Naive thymus-derived CD8-positive, alpha-beta T cell (primary cell): Measurements from ENCODE around the gene GABRR3. TPM values are rescaled to one million over a fixed set of nuclear protein-coding genes. Genes with fewer than 3 reads are reported as not detected.

ENCODE experiments used
- ATAC-seq, 2 donors: fragments of 150-1000 bp; cut with Tn5 transposase in 1 of 2; sonication (Bioruptor Pico), chemical (Tn5 transposase) in 1 of 2; 1 replicate in 1 of 2; 2 replicates in 1 of 2; pipeline ENCODE4 v1.10.0; 2021; ENCODE audit warnings: mild to moderate bottlenecking in 2 of 2, moderate library complexity in 2 of 2
- POLR2A ChIA-PET: fragments of 350-600 bp; sonication (Branson Sonifier 250); formaldehyde crosslinking; loops from one replicate; lab custom pipeline; 2021; ENCODE audit warnings: antibody characterized with exemption; lab: Charles Lee
- DNase-seq, 10 donors: peaks; one replicate each; pipeline versions ENCODE4 v3.0.0 to v3.0.0-alpha.2; 2020 to 2022
- H3K27ac Mint-ChIP-seq, 10 donors: one replicate each; pipeline ENCODE4 v1.8.0; 2020 to 2022; ENCODE audit warnings: mild to moderate bottlenecking in 10 of 10, mixed read lengths in 10 of 10, moderate library complexity in 4 of 10, inconsistent platforms in 1 of 10
- H3K27me3 Mint-ChIP-seq, 5 donors: one replicate each; pipeline ENCODE4 v1.8.0; 2021 to 2022; ENCODE audit warnings: mixed read lengths in 5 of 5
- H3K36me3 Mint-ChIP-seq, 3 donors: one replicate each; pipeline ENCODE4 v1.8.0; 2020 to 2022; ENCODE audit warnings: mixed read lengths in 3 of 3, mild to moderate bottlenecking in 2 of 3, inconsistent platforms in 1 of 3
- H3K4me1 Mint-ChIP-seq, 4 donors: one replicate each; pipeline ENCODE4 v1.8.0; 2021 to 2022; ENCODE audit warnings: mixed read lengths in 4 of 4
- H3K4me3 Mint-ChIP-seq, 10 donors: one replicate each; pipeline ENCODE4 v1.8.0; 2020 to 2022; ENCODE audit warnings: mild to moderate bottlenecking in 10 of 10, mixed read lengths in 10 of 10, moderate library complexity in 6 of 10, inconsistent platforms in 1 of 10
- H3K9me3 Mint-ChIP-seq, 9 donors: one replicate each; pipeline ENCODE4 v1.8.0; 2020 to 2022; ENCODE audit warnings: mixed read lengths in 9 of 9, mild to moderate bottlenecking in 3 of 9, inconsistent platforms in 1 of 9, moderate library complexity in 1 of 9
- polyA plus RNA-seq, 3 donors: library from polyadenylated mRNA; unstranded; fragments of 300-500 nt; fragmentation: Illumina TruSeq; gene quantifications; one replicate each; pipeline ENCODE4 v1.2.3, GENCODE V29; 2021
- total RNA-seq, 8 experiments: library from RNA in 2 of 8; stranded (reverse) in 2 of 8; gene quantifications; one replicate each; pipeline ENCODE4 v1.2.3 and lab custom pipeline; 2021 to 2026

The GABRR3 gene
- total and polyA plus RNA-seq, 5 experiments from 2014 or later = not detected

GRCh38 chr3:97958396-97958795 lies 76.7 kb downstream of the GABRR3 start:
- Mint-ChIP-seq H3K4me3 (no peak overlapping the region), H3K27ac (no peak overlapping the region), H3K27me3 (no peaks in the 10 kb centered on the region), H3K36me3 (peaks cover 4 to 85% (median 35%) of the 10 kb centered on the region in 3 donors), H3K9me3 (no peaks in the 10 kb centered on the region), H3K4me1 (peaks cover 11 to 22% (median 19%) of the 10 kb centered on the region in 4 donors)
- POLR2A ChIA-PET = no interaction called here
- ATAC-seq (no peak), DNase-seq (no peak)

- Mint-ChIP-seq H3K9me3 (no peaks in the 10 kb centered on the region), H3K4me1 (peaks cover 11 to 17% (median 16%) of the 10 kb centered on the region in 4 donors), H3K27me3 (no peaks in the 10 kb centered on the region), H3K27ac (no peak overlapping the region), H3K4me3 (no peak overlapping the region), H3K36me3 (peaks cover 4 to 89% (median 40%) of the 10 kb centered on the region in 3 donors)
- POLR2A ChIA-PET = no interaction called here
- DNase-seq (no peak), ATAC-seq (no peak)
Observed at GRCh38 chr3:97957617-97958311, 77.4 kb downstream of the GABRR3 start.

GRCh38 chr3:97956051-97956450 lies 79.1 kb downstream of the GABRR3 start:
- no peak overlapping the region for H3K4me3 Mint-ChIP-seq
- H3K36me3 Mint-ChIP-seq = peaks cover under 1 to 90% (median 40%) of the 10 kb centered on the region in 3 donors

GRCh38 chr3:97954228-97954827 lies 80.8 kb downstream of the GABRR3 start:
- POLR2A ChIA-PET = interaction anchor here (1.4 kb wide), 1 partner anchor 17 kb away, joined by 4 read pairs; no protein-coding TSS in a partner anchor

More at GRCh38 chr3:97956051-97956450, 79.1 kb downstream of the GABRR3 start:
- POLR2A ChIA-PET = no interaction called here
- H3K27ac Mint-ChIP-seq = peak overlapping the region in 2 of 10 donors; percentile 49 to 70
- H3K27me3 Mint-ChIP-seq = no peaks in the 10 kb centered on the region
- ATAC-seq (no peak), DNase-seq (no peak)
- H3K4me1 Mint-ChIP-seq = peaks cover 0 to 6% (median 0%) of the 10 kb centered on the region in 4 donors
- H3K9me3 Mint-ChIP-seq = no peaks in the 10 kb centered on the region

GRCh38 chr3:97952872-97953271 lies 82.2 kb downstream of the GABRR3 start:
- ATAC-seq = no peak
- Mint-ChIP-seq H3K27me3 (no peaks in the 10 kb centered on the region), H3K4me1 (peaks cover 0 to 6% (median 2%) of the 10 kb centered on the region in 4 donors), H3K4me3 (no peak overlapping the region), H3K36me3 (peaks cover 16 to 91% (median 48%) of the 10 kb centered on the region in 3 donors), H3K9me3 (no peaks in the 10 kb centered on the region), H3K27ac (peak overlapping the region in 2 of 10 donors; percentile 70 to 87)
- POLR2A ChIA-PET = no interaction called here
- no peak for DNase-seq

More at GRCh38 chr3:97954228-97954827, 80.8 kb downstream of the GABRR3 start:
- Mint-ChIP-seq H3K36me3 (peaks cover 9 to 91% (median 44%) of the 10 kb centered on the region in 3 donors), H3K9me3 (no peaks in the 10 kb centered on the region), H3K27ac (peak overlapping the region in 1 of 10 donors; percentile 43), H3K27me3 (no peaks in the 10 kb centered on the region), H3K4me1 (peaks cover 0 to 6% (median 2%) of the 10 kb centered on the region in 4 donors), H3K4me3 (no peak overlapping the region)
- DNase-seq (no peak), ATAC-seq (no peak)

- H3K4me1 Mint-ChIP-seq = peaks cover 0 to 6% (median 2%) of the 10 kb centered on the region in 4 donors
- H3K27me3 Mint-ChIP-seq = no peaks in the 10 kb centered on the region
- H3K9me3 Mint-ChIP-seq = no peaks in the 10 kb centered on the region
- H3K36me3 Mint-ChIP-seq = peaks cover 16 to 90% (median 48%) of the 10 kb centered on the region in 3 donors
- DNase-seq (no peak), ATAC-seq (no peak)
- POLR2A ChIA-PET = no interaction called here
- H3K4me3 Mint-ChIP-seq = no peak overlapping the region
- peak overlapping the region in 1 of 10 donors; percentile 88 for H3K27ac Mint-ChIP-seq
Observed at GRCh38 chr3:97952280-97952679, 82.8 kb downstream of the GABRR3 start.

- DNase-seq (no peak), ATAC-seq (no peak)
- H3K27ac Mint-ChIP-seq = no peak overlapping the region
- H3K9me3 Mint-ChIP-seq = no peaks in the 10 kb centered on the region
- H3K4me1 Mint-ChIP-seq = peaks cover 0 to 5% (median 2%) of the 10 kb centered on the region in 4 donors
- H3K4me3 Mint-ChIP-seq = no peak overlapping the region
- H3K27me3 Mint-ChIP-seq = no peaks in the 10 kb centered on the region
- H3K36me3 Mint-ChIP-seq = peaks cover 21 to 93% (median 57%) of the 10 kb centered on the region in 3 donors
- POLR2A ChIA-PET = no interaction called here
Observed at GRCh38 chr3:97950360-97950759, 84.8 kb downstream of the GABRR3 start.

GRCh38 chr3:97949743-97950142 lies 85.4 kb downstream of the GABRR3 start:
- no peak for ATAC-seq
- H3K4me3 Mint-ChIP-seq = no peak overlapping the region
- peaks cover 0 to 4% (median 1%) of the 10 kb centered on the region in 4 donors for H3K4me1 Mint-ChIP-seq
- POLR2A ChIA-PET = no interaction called here
- no peak for DNase-seq
- H3K27me3 Mint-ChIP-seq = no peaks in the 10 kb centered on the region
- H3K9me3 Mint-ChIP-seq = no peaks in the 10 kb centered on the region
- H3K36me3 Mint-ChIP-seq = peaks cover 21 to 93% (median 57%) of the 10 kb centered on the region in 3 donors
- H3K27ac Mint-ChIP-seq = peak overlapping the region in 3 of 10 donors; percentile 5 to 49 (median 19)

GRCh38 chr3:97949110-97949485 lies 86.0 kb downstream of the GABRR3 start:
- POLR2A ChIA-PET = no interaction called here
- peaks cover 0 to 4% (median under 1%) of the 10 kb centered on the region in 4 donors for H3K4me1 Mint-ChIP-seq
- H3K27me3 Mint-ChIP-seq = no peaks in the 10 kb centered on the region
- peaks cover 21 to 89% (median 54%) of the 10 kb centered on the region in 3 donors for H3K36me3 Mint-ChIP-seq
- H3K27ac Mint-ChIP-seq = peak overlapping the region in 3 of 10 donors; percentile 35 to 77 (median 63)
- H3K9me3 Mint-ChIP-seq = no peaks in the 10 kb centered on the region
- DNase-seq = no peak
- no peak for ATAC-seq
- no peak overlapping the region for H3K4me3 Mint-ChIP-seq

- H3K27me3 Mint-ChIP-seq = no peaks in the 10 kb centered on the region
- H3K4me3 Mint-ChIP-seq = no peak overlapping the region
- H3K4me1 Mint-ChIP-seq = peaks cover 0 to 4% (median 0%) of the 10 kb centered on the region in 4 donors
- no peaks in the 10 kb centered on the region for H3K9me3 Mint-ChIP-seq
- H3K27ac Mint-ChIP-seq = peak overlapping the region in 1 of 10 donors; percentile 35
- peaks cover 21 to 91% (median 54%) of the 10 kb centered on the region in 3 donors for H3K36me3 Mint-ChIP-seq
- no peak for ATAC-seq
- DNase-seq = no peak
- POLR2A ChIA-PET = no interaction called here
Observed at GRCh38 chr3:97948351-97949109, 86.6 kb downstream of the GABRR3 start.

- no peak overlapping the region for H3K4me3 Mint-ChIP-seq
Observed at GRCh38 chr3:97942801-97943546, 92.1 kb downstream of the GABRR3 start.

GRCh38 chr3:97940034-97940433 lies 95.1 kb downstream of the GABRR3 start:
- no peaks in the 10 kb centered on the region for H3K27me3 Mint-ChIP-seq
- H3K4me1 Mint-ChIP-seq = peaks cover 0 to 7% (median 4%) of the 10 kb centered on the region in 4 donors
- H3K9me3 Mint-ChIP-seq = no peaks in the 10 kb centered on the region
- peaks cover 0 to 24% (median 3%) of the 10 kb centered on the region in 3 donors for H3K36me3 Mint-ChIP-seq
- DNase-seq (peak in 4 of 10 donors; percentile 4 to 17 (median 9)), ATAC-seq (peak; percentile 47 to 53)
- H3K27ac Mint-ChIP-seq = peak overlapping the region in 1 of 10 donors; percentile 7
- POLR2A ChIA-PET = no interaction called here
- H3K4me3 Mint-ChIP-seq = no peak overlapping the region

More at GRCh38 chr3:97942801-97943546, 92.1 kb downstream of the GABRR3 start:
- peaks cover 0 to 1% (median 0%) of the 10 kb centered on the region in 4 donors for H3K4me1 Mint-ChIP-seq
- H3K36me3 Mint-ChIP-seq = peaks cover 5 to 50% (median 19%) of the 10 kb centered on the region in 3 donors
- H3K27ac Mint-ChIP-seq = no peak overlapping the region
- H3K9me3 Mint-ChIP-seq = no peaks in the 10 kb centered on the region
- H3K27me3 Mint-ChIP-seq = no peaks in the 10 kb centered on the region
- POLR2A ChIA-PET = no interaction called here
- no peak for DNase-seq
- ATAC-seq = no peak
